ENCODE results near the gene CSNK1D.

The CSNK1D gene

DNA sequence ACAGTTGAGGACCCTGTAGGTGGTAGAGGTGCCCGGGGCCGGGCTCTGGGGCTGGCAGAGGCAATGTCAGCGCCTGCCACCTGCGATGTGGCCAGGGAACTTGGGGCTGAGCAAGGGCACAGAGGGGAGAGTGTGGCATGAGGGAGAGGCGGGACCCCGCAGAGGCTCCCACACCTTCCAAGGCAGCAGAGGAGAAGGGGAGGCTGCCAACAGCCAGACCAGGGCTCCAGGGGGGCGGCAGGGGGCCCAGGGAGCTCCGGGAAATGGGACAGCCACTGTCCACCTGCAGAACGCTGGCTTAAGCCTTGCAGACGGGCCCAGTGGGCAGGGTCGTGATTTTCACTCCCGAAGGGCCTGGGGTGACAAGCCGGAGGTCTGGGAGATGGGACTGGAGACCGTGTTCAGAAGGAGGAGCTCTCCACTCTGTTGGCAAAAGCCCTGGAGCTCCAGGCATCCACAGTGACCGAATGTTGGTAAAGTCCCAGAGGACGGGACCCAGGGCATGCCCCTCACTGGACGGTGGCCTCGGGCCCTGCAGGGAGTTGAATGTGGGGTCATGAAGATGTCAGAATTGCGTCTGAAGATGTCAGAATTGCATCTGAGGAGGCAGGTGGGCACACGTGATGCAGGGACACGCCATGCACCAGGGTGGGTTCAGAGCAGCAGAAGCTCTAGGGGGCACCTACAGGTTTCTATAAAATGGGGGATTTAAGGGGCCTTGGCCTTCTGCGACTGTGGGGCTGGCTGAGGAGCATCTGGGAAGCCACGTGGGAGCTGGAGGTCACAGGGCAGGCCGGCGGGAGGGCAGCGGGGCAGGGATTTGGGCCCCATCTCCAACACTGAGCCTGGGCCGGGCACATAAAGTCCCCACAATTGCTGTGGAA is 25.3 kb upstream of the CSNK1D start:
- intact Hi-C loops (cut with DNase I): loop anchor here (5.0 kb wide), 1 partner anchor 36 kb away; no protein-coding TSS in a partner anchor
- no peak for DNase-seq

DNA sequence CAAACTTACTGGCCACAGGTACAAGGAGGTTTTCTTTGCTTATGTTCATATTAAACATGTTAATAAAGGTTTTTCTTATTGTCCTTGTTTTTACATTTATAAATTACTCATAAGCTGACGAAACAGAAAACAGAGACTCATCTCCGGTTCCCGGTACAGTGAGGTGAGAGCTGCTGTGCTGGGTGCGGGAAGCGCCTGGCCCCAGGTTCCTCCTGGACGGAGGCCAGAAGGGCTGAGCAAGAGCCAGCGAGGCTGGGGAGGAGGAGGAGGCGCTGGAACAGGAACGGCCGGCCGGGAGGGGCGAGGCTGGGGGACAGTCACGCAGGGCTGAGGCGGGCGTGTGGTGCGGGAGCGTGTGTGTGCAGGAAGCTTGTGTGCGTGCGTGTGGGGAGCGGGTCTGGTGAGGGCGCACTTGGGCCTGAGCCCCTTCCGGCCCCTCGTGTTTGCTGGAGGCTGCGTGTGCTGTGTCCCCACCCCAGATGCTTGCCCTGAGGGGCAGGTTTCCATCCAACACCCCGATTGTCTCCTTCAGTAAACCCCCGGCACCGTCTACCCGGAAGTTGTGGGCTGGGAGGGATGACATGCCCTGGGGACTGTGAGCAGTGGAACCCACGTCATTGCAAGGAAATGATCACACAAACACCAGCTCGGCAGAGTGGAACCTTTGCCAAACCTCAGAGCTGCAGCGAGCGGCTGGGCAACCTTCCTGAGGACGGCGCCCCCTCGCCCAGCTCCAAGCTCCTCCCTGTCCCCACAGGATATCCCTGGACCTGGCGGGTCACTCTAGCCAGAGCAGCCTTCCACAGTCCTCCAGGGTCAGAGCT is 24.4 kb upstream of the CSNK1D start:
- peak in 41 of 42 donors; percentile 20 to 82 (median 52) for DNase-seq
- intact Hi-C loops (cut with DNase I): loop anchor here (5.0 kb wide), 1 partner anchor 36 kb away; no protein-coding TSS in a partner anchor

DNA sequence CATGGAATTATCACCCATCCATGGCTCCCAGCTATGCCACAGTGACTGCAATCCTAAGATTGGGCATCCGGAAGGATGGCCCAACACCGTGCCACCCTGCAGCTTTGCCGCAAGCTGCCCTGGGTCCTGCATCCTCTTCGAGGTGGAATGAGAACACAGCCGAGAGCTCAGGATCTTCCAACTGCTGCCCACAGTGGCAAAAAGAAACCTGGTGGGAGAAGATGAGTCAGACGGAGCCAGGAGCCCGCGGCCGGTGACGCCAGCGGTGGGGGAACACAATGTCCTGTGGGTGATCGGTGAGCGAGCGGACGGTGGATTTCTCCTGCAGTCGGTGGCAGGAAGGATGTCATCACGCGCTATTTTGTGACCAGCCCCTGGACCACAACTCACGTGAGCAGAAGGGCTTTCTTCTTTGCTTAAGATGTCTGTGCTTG is 23.8 kb upstream of the CSNK1D start:
- DNase-seq: peak in 19 of 42 donors; percentile 19 to 83 (median 44)
- intact Hi-C loops (cut with DNase I): loop anchor here (5.0 kb wide), 1 partner anchor 35 kb away; no protein-coding TSS in a partner anchor

DNA sequence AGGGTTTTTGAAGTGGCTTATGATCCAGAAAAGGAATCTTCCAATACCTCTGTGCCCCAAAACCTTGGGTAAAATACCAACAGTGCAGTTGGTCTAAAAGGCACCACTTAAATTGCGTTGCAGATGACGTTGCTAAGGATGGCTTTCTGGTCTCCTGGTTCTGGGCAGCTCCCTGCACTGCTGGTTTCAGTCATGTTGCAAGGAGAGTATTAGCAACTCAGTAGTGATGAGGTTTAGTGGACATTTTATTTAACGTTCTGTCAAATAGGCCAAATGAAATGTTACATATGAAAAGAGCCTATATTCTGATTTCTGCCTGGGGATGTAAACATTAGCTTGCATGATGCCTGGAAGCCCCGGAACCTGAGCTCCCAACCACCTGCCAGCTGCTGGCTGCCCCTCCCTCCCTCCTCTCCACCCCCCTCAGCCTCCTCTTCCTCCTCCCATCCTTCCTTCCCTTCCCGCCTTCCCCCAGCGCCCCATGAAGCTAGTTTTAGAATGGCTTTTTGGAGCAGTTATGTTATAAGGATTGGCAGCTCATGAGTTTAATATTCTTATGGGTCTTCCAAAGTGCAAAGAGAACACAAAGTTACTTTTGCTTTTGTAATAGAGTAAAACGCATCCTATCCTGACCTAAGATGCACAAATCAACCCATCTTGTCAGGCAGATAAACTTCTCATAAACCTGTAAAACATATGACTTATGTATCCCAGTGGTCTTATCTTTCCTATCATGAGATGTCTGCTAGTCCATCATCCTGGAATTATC is 23.2 kb upstream of the CSNK1D start:
- no peak for DNase-seq
- intact Hi-C loops (cut with DNase I): loop anchor here (5.0 kb wide), 1 partner anchor 34 kb away; no protein-coding TSS in a partner anchor

DNA sequence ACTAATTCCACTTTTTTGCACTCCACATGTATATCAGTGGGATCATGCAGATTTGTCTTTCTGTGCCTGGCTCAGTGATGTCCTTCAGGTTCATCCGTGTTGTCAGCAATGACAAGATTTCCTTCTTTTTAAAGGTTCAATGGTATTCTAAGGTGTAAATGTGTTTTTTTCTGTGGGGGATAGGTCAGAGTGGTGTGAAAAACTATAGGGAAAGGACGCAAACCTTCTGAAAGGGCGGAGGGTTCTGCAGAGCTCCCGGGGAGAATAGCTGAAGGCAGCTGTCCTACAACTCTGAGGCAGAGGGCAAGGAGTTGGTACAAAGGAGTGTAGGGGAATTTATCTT is 21.9 kb upstream of the CSNK1D start:
- no peak for DNase-seq
- intact Hi-C loops (cut with DNase I): loop anchor here (5.0 kb wide), 1 partner anchor 33 kb away; no protein-coding TSS in a partner anchor

GRCh38 chr17:82294064-82294773 is 20.7 kb upstream of the CSNK1D start:
- DNase-seq: no peak
- intact Hi-C loops (cut with DNase I): no loop called here

- intact Hi-C loops (cut with DNase I): no loop called here
- peak; percentile 88 to 98 (median 96) for DNase-seq
These were observed 19.0 kb upstream of the CSNK1D start for GRCh38 chr17:82292251-82293154.

GRCh38 chr17:82291582-82292250 is 18.2 kb upstream of the CSNK1D start:
- intact Hi-C loops (cut with DNase I): no loop called here
- no peak for DNase-seq

DNA sequence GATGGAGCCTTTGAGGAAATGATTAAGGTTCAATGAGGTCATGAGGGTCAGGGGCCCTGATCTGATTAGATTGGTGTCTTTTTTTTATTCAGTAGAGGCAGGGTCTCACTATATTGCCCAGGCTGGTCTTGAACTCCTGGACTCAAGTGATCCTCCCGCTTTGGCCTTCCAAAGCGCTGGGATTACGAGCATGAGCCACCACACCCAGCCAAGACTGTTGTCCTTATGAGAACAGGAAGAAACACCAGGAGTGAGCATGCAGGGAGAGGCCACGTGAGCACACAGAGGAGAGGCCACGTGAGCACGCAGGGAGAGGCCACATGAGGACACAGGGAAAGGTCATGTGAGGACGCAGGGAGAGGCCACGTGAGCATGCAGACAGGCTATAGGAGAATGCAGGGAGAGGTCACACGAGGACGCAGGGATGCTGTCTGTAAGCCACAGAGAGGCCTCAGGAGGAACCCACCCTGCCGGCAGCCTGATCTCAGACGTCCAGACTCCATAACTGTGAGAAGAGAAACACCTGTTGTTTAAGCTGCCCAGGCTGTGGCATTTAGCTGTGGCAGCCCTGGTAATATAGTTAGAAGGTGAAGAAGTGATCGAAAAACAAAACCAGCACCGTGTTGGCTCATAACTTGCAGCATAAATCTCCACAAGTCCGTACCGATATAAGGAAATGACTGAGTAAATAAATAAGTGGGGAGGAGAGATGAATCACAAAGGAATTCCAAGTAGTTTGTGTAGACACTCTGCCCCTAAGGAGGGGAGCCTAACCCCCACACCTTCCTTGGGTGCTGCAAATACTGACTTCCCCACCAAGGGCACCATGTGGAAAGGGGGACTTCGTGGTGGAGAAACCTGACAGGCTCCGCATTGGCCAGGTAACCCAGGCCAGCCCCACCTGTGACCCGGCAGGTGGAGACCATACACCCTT is 14.6 kb upstream of the CSNK1D start:
- intact Hi-C loops (cut with DNase I): no loop called here
- no peak for DNase-seq

DNA sequence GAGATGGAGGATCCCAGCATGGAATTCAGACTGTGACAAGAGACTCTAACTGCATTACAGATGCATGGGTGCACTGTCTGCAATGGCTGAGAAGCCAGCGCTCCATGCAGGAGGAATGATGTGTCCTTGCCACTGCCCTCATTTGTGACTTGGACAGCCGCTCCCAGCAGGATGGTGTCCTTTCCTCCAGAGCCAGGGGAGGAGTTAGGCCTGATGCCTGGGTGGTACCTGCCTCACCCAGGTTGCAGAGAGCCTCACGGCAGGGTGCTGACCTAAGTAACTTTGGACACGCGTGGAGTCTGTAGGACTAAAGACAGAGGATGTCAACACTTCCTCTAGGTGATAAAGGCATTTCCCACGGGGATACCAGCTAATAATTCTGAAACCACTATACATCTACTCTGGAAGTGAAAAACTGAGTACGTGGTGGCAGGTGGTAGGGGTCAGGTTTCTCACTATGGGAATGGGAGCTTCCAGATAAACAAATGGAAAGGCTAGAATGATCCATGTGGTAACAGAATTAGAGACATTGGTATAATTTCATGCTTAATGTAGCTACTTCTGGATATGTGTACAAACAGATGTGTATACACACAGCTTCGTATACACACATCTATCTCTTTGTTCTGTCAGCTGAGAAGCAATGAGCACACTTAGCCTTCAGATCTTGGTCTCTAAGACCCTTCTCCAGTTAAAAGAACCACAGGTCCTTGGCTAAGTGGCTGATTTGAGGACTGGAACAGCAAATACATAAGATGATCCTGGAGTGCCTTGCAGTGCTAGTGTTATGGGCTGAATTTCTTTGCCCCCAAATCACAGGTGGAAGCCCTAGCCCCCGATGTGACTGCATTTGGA is 13.7 kb upstream of the CSNK1D start:
- no peak for DNase-seq
- intact Hi-C loops (cut with DNase I): no loop called here

- intact Hi-C loops (cut with DNase I): no loop called here
- no peak for DNase-seq
These were observed 11.6 kb upstream of the CSNK1D start for GRCh38 chr17:82285141-82285540.

DNA sequence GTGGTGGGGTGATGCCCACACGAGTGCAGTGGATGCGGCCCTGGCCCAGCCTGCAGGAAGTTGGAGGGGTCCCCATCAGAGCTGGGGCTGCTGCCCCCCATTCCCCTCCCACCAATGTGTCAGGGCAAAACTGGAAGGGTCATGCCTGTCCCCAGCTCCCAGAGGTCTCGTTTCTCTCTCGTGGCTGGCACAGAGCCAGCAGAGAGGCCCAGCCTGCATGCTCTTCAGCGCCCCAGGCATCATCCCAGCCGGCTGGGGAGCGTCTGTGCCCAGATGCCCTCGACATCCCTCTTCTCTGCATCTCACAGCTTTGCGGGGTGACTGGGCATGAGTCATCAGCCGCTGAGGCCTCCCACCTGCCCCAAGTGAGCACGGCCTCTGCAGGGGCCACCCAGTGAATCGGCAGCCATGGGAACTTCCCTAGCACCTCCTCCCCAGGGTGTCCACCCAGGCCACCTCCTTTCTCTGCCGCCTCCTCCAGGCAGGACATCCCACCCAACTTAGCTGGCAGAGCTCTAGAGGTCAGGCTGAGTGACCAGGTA is 9.8 kb upstream of the CSNK1D start:
- intact Hi-C loops (cut with DNase I): no loop called here
- peak in 16 of 42 donors; percentile 19 to 67 (median 32) for DNase-seq

GRCh38 chr17:82282239-82283207 is 9.0 kb upstream of the CSNK1D start:
- no peak for DNase-seq

More at GRCh38 chr17:82282239-82283207, 9.0 kb upstream of the CSNK1D start:
- intact Hi-C loops (cut with DNase I): no loop called here
